HG03354 (cell line): ENCODE measurements around the gene TSSK2.

Experiments
- ATAC-seq: cut with Tn5 transposase; IDR thresholded peaks from one replicate; pipeline ENCODE4 v1.9.1; 2021; ENCODE audit warnings: mild to moderate bottlenecking; ENCODE audit not compliant: unreplicated experiment, poor library complexity, severe bottlenecking

TSSK2 gene

DNA sequence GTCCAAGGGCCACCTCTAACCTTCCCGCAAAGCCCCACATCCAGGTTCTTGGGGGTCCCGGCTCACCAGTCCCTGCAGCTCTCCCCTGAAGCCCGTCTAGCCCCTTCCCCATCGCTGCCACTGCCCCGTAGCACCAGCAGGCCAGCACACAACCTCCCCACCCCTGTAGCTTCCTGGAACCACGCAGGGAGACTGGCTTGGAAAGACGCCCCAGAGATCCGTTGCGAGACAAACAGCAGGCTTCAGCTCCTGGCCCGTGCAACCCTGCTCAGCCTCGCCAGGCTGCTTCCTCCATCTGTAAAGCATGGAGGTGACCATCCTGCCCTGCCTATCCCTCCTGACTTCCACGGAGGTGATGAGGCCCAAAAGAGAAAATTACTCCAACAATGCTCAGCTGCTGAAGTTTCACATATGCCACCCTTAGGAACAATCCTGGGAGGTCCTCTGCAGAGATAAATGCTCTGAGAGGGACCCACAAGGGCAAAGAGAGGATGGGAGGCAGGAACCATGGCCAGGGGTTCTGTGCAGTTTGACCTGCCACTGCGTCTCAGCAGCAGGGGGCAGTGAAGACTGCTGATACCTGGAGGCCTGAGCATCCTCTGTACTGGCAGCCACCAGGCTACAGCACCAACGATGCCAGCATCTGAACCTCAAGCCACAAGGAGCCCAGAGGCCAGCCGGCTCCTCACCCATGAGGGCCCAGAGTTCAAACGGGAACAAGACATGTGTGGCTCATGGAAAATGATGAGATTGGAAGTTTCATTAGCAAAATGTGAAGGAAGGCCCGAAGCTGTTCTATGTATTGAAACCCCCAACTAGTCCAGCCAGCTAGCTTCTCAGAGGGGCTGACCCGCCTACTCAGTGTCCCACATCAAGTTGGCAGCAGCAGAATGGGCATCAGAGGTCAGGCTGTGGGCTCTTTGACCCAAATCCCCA is 25.0 kb upstream of the TSSK2 start:
- ATAC-seq = no peak

DNA sequence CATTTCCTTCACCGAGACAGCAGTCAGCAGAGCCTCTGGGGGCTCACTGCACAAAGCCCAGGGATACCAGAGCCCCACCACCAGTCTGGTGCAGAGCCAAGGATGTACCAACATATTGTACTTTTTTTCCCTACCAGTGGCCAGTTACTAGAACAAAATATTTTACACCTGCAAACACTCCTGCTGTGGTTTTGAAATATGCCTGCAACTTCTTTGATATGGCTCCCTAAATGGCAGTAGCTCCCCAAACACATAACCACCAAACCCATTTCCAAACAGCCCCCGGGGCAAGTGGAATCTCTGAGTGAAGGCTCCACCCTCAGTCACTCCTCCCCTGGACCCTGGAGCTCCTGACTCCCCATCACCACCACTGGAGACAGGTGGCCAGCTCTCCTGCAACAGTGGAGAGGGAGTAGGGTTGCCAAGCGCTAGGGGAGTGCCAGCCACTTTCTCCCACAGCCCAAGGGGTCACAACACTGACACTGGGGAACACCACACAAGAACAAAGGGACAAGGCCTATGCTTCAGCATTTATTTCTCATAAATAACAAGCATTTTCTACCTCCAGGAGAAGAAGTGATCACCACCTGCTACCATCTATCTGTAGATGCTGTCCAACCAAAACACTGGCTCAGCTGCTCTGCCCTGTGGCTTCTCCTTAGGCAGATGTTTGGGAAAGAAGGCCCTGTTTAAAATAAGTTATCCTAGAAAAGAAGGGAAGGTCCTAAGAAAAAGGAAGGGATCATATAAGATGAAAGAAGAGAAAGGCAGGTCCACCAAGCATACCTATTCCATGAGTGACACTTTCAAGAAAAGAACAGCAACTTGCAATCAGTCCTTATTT is 24.0 kb upstream of the TSSK2 start:
- ATAC-seq = no peak

- no peak for ATAC-seq
Measured at GRCh38 chr22:19107730-19108074, 23.4 kb upstream of the TSSK2 start.

- ATAC-seq = no peak
Measured at GRCh38 chr22:19108807-19109197, 22.3 kb upstream of the TSSK2 start.

DNA sequence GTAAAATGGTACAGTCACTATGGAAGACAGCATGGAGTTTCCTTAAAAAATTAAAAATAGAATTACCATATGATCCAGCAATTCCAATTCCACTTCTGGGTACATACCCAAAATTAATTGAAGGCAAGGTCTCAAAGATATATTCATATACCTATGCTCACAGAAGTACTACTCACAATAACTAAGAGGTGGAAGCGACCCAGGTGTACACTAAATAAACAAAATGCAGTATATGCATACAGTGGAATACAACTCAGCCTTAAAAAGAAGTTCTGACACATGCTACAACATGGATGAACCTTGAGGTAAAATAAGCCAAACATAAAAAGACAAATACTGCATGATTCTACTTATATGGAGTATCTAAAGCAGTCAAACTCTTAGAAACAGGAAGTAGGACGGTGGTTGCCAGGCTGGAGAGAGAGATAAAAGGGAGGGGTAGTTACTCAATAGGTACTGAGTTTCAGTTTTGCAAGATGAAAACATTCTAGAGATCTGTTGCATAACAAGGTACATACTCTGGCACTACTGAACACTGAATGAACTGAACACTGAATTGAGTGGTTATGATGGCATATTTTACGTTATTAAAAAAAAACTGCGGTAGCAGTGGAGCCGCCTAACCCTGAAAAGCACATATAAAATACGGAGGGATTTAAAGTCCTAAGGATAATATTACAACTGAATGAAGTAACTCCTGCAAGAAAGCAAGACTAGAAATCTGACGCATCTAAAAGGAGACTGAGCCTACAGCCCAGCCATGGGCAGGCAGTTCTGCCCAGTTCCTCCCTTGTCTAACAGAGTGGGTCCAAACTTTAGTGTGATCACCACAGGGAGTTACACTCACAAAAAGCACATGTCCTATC is 21.7 kb upstream of the TSSK2 start:
- peak; percentile 90 for ATAC-seq

DNA sequence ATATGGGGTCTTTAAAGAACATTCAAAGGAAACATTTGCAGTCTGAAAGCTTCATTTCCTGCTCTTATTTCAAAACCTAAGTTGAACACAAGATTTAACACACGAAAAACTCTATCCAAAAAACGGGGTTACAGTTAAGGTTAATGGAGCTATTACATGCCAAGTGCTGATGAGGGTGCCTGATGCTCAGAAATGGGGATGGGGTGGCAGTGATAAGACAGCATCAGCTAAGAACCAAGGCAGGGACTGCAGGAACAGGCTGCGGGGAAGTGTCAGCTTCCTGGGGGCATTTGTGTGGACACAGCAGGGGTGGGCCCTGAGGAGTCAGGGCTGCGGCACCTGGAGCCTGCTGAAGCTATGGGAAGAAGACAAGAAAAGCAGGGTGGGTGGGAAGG is 21.0 kb upstream of the TSSK2 start:
- no peak for ATAC-seq

GRCh38 chr22:19110646-19111045 is 20.5 kb upstream of the TSSK2 start:
- ATAC-seq = no peak

DNA sequence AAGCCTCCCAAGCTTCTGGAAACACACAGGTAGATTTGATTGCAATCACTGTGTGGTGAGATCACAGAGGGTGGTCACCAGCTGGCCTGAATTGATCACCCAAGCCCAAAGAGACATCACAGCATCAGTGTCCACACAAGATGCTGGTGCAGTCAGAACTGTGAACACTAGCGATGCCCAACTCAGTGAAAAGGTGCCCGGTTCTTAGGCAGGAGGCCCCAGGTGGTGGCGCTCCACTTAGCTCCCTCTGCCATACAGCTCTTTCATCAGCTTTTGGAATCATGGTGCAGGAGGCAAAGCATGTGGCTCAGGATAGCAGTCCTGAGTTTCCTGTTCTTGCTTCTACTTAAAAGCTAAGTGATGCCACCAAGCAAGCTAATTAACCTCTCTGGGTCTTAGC is 20.0 kb upstream of the TSSK2 start:
- ATAC-seq = no peak

DNA sequence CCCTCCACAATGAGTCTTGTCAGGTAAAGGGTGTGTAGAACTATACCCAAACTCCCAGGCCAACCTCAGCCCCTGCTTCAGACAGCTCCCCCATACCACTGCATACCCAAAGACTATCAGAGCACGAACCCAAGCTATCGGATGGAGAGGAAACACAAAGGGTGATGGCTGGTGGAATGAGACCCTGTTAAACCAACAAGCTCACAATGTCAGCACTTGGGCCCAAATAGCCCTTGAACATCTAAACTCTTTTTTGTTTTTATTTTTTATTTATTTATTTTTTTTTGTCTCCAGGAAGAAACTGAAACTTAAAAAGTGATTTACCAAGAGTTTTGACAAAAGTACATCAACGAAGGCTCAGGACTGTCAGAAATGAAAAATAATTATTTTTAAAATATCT is 19.5 kb upstream of the TSSK2 start:
- no peak for ATAC-seq

- no peak for ATAC-seq
Measured at GRCh38 chr22:19113429-19113828, 17.7 kb upstream of the TSSK2 start.

GRCh38 chr22:19114984-19115552 is 16.0 kb upstream of the TSSK2 start:
- ATAC-seq = no peak

DNA sequence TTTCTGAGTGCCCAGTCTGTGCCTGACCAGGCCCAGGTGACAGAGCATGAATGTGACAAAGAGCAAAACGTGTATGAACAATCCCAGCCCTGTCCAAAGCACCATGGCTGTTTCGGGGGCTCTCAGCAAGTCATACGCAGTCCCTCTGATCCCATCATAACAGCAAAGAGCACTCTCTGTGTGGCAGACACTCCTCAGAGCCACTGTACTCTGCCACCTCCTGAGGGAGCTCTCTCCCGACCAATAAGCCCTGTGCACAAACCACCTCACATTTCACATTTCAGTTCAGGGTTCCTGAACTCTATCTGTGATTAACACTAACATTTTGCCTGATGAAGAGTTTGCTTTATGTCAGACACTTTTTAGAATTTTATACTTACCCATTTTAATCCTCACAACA is 15.5 kb upstream of the TSSK2 start:
- no peak for ATAC-seq

DNA sequence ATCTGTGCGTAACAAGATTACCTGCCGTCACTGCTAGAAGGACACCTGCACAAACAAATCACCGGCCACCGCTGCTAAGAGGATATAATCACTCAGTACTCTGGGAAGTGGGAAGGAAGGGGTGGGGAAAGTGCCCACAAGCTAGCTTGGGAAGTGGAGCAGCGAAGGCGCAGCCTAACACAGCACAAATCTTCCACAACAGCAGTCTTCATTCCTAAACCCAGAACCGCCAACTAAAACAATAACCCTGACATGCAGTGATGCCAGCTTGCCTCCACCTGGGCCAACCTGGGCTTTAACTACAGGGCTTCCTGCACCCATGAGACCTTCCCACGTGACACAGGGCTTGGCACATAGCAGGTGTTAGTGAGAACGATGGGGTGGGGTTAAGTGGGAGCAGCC is 14.0 kb upstream of the TSSK2 start:
- ATAC-seq = no peak

- peak; percentile 43 for ATAC-seq
Measured at GRCh38 chr22:19118329-19118880, 12.7 kb upstream of the TSSK2 start.

DNA sequence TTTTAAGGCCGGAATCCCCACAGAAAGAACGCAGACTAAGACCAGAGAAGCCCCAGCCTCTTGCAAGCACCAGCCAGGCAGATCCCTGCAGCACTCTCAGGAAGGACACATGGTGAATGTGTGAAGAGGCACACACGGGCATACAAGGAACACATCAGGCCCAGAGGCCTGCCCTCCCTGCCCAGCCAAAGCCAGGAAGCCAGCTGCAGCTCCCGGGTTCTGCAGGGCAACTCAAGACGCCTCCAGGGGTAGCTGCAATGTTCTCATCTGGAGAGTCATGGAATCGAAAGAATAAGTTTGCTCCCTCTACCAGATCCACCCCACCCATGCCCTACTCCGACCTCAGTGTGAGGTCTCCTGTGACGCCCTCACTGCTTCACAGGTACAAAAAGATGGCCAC is 11.2 kb upstream of the TSSK2 start:
- ATAC-seq = no peak

GRCh38 chr22:19120829-19121630 is 10.1 kb upstream of the TSSK2 start:
- ATAC-seq = peak; percentile 3

DNA sequence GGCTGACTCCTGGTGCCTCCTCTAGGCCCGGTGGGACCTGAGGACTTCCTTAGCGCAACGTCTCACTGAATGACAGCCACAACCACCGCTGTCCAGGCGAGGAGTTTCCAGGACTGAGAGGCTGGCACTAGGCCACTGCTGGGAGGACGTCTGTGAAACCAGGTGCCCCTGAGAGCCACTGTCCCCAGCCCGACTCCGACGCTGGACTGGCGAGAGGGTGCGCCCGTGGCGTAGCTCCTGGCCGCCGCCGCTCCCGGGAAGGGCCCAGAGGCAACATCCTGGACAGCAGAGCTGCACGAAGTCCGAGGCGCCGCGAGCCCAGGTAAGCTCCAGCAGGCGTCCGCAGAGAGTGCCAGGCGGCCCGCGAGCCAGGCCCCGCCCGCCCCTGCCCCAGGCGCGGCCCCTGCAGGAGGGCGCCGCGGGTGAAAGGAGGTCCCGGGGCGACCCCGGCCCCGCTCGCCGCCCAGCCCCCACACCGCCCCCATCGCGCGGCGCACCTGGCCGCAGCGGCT is 9.4 kb upstream of the TSSK2 start:
- peak; percentile 29 for ATAC-seq

GRCh38 chr22:19122143-19122751 is 8.9 kb upstream of the TSSK2 start, which contains the start of gene DGCR2:
DGCR2 (minus strand) TSS chr22:19122412; CDS start chr22:19122206, 206 bp downstream.
- ATAC-seq = peak; percentile 83
